GM19397 (cell line): ENCODE results near the gene XIRP2.
A peak's percentile ranks its signal among the peaks of the same experiment; 100 is the strongest.
"Not testable (repeated sequence)": the region's sequence is repeated elsewhere in the genome, so short reads cannot be mapped to it uniquely, and the experiment has no call there.

Experiments
- ATAC-seq: cut with Tn5 transposase; IDR thresholded peaks from one replicate; pipeline ENCODE4 v1.9.1; 2021; ENCODE audit warnings: mild to moderate bottlenecking, moderate library complexity; ENCODE audit not compliant: unreplicated experiment

XIRP2 gene

DNA sequence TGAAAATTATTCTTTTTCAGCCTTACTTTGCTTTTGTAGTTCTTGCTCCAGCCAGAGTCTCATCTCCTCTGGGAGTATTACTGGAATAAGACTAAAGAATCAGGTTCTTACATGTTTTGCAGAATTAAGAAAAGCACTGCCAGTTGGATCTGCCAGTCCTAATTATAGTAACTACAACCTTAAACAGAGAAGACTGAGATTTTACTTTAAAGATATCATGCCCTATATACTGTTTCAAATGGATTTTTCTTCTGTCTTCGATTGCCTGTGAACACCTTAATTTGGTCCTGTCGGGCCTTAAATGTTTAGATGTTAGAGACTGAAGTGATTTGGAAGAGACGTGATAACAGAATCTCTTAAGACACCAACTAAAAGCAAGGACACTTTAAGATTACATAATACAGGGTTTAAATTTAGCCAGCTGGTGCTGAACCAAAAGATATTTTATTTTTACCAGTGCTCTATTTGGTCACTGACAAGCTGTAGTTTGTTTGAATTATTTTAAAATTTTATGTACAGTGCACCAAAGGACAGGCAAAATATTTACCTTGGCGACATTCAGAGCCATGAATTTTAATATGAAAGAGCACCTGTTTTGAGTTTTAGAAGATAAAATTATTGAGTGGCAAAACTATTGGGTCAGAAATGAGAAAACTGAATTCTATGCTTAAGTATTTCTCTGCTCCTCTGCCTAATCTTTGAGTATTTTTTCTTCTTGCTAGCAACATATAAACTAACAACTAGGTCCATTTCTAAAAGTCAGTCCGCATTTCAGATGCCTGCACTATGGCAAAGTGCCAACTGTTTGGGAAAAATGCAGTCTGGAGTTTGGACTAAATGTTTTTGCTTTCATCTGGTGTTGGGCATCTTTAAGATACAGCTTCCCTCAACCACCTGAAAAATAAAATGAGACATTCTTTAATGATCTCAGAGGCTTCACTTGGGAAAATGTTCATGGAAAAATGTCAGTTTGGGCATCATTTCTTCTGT, 300.0 kb downstream of the XIRP2 start:
- ATAC-seq = no peak

DNA sequence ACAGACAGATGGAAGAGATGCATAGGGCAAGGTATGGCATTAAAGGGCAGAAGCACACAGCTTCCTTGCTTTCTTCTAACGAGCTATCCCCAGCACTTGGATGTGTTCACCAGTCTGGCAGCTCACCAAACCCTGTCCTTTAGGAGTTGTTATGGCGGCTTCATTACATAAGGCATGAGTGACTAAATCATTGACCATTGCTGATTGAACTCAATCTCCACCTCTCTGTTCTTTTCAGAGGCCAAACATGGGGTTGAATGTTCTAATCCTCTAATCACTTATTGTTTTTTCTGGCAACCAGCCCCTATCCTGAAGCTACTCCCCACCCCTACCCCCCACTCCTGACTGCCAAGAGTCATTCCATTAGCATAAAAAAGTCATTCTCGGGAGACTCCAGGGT, 301.8 kb downstream of the XIRP2 start:
- no peak for ATAC-seq

DNA sequence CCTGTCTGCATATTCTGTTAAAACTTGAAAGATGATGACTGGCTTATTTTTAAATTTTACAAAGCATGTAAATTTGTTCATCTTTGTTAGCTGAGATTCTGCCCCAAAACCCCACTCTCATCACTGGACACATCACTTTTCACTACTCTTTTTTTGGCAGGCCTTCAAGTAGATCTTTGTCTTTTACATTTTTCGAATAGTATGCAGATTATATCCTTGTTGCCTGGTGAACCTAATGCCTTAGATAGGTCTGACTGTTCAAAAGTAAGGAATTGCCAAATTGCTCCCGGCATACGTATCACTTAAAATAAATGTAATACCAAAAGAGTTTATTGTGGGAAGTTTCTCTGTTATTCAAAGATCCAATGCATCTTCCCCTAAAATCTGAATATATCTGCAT, 303.3 kb downstream of the XIRP2 start:
- ATAC-seq = no peak

- ATAC-seq = no peak
Observed at GRCh38 chr2:167192833-167193232, 304.6 kb downstream of the XIRP2 start.

GRCh38 chr2:167196461-167197252, 308.4 kb downstream of the XIRP2 start:
- ATAC-seq = no peak

DNA sequence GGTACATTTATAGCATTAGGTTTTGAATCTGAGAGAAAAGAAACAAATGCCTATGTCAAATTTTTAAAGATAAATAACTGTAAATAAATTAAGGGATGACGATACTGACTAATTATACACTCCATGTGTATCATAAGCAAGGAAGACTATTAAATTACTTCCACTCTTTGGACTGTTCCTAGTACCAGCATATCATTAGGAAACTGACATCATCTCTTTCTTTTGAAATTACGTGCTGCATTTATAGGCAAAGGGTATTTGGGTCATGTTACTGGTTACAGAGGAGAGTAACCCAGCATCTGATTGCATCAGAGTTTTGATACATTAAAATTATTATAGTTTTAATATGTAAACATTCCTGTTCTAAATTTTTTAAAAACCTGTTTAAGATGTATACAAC, 309.7 kb downstream of the XIRP2 start:
- ATAC-seq = no peak

DNA sequence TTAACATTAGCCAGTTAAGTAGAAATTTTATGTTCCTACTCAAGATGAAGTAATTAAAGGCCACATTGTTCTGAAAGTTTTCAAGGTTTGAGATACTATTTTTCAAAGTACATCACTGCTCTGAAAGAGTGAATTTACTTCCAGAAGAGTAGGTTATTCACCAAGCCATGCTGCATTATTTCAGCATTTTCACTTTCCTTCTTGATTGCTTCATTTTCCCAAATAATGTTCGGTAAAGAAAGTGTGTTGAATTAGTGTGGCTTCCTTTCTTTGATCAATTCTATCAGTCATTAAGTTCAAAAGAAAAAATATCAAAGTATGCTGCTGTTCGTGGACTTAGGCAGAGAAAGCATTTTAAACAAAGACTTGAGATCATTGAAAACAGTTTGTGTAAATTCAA, 310.3 kb downstream of the XIRP2 start:
- no peak for ATAC-seq

- no peak for ATAC-seq
Observed at GRCh38 chr2:167200019-167200418, 311.7 kb downstream of the XIRP2 start.

DNA sequence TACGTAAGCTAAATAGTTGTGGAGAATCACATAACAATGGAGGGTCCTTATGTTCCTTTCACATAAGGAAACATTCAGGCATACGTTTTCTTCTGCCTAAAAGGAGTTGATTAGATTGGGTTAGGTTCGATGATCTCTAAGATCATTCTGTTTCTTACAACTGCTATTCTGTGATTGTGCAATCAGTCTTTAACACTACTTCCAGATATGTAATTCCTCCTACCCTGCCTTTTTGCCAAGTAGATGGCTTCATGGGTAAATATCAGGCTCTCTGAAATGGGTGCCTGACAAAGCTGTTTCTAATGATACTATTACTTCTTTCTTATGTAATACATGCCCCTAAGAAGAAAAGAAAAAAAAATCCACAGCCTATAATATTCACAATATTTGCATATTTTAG, 321.5 kb downstream of the XIRP2 start:
- no peak for ATAC-seq

GRCh38 chr2:167212014-167212648, 323.9 kb downstream of the XIRP2 start:
- ATAC-seq = peak; percentile 76

DNA sequence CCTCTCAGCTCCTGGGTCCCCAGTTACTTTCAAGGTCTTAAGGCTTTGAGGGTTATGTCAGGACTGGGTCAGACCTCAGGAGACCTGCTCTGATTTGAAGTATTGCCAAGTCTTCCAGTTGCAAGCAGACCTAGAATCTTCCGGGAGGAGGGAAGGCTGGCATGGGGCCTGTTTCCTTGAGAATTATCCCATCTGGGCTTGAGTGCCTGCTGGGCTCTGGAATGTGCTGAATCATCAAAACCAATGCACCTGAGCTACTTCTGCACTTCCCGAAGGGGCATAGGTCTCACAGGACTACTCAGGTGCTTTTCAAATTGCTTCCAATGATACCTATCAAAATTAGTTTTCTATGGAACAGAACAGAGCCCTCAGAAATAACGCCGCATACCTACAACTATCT, 327.3 kb downstream of the XIRP2 start:
- ATAC-seq = no peak

GRCh38 chr2:167237478-167237877, 349.2 kb downstream of the XIRP2 start:
- ATAC-seq = no peak

DNA sequence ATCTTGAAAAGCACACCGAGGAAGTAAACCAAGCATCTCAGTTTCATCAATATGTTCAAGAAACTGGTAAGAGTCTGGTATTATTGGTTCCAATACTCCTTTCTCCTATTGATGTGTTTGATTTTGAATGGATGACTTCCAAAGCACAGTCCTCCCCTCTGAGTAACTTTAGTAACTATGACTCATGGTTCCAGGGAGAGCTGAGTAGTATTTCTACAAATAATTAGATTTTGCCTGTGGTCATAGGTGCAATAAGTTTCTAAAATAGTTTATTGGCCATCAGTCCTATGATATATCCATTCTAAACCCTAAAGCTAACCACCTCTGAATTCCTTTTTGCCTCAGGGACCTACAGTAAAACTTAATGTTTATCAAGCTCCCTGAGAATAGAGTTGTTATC, 352.4 kb downstream of the XIRP2 start:
- no peak for ATAC-seq

GRCh38 chr2:167249197-167249596, 360.9 kb downstream of the XIRP2 start:
- ATAC-seq = no peak

GRCh38 chr2:167253025-167253424, 364.7 kb downstream of the XIRP2 start:
- no peak for ATAC-seq

DNA sequence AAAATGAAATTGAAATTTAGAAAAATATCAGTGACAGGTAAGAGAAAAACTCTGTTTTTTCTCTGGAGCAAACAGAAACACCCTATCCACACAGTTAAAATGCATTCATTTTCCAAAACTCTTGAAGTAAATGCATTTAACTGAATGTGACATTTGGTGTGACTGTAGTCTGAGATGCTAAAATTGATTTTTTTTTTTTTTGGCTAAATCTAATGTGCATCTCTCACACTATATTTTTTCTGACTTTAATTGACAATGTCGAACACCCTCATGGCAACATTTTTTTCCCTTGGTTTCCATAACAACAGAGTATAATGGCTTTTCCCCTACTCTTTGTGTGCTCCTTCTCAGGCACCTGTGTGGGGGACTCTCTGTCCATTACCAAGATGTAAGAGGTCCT, 366.4 kb downstream of the XIRP2 start:
- ATAC-seq = no peak

DNA sequence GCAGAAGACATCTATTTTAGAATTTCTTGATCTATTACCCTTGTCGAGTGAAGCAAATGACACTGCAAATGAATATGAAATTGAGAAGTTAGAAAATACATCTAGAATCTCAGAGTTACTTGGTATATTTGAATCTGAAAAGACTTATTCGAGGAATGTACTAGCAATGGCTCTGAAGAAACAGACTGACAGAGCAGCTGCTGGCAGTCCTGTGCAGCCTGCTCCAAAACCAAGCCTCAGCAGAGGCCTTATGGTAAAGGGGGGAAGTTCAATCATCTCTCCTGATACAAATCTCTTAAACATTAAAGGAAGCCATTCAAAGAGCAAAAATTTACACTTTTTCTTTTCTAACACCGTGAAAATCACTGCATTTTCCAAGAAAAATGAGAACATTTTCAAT, 370.4 kb downstream of the XIRP2 start:
- no peak for ATAC-seq

DNA sequence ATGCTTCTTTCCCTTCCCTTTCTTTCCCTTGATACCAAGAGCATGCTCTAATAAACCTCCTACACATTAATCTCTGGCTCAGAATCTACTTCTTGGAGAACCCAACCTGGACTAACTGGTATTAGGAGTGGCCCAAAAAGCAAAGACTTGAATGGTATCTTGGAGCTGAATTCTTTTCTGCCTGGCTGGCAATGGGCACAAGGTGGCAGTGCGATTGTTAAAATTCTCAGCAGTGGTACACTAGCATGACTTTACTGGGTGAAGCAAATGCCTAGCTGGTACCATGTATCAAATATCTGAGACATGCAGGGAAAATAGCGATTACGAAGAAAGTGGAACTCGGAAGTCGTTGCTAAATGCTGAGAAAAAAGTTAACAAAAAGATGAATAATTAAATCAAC, 376.1 kb downstream of the XIRP2 start:
- ATAC-seq = no peak

GRCh38 chr2:167265004-167265403, 376.7 kb downstream of the XIRP2 start:
- no peak for ATAC-seq

DNA sequence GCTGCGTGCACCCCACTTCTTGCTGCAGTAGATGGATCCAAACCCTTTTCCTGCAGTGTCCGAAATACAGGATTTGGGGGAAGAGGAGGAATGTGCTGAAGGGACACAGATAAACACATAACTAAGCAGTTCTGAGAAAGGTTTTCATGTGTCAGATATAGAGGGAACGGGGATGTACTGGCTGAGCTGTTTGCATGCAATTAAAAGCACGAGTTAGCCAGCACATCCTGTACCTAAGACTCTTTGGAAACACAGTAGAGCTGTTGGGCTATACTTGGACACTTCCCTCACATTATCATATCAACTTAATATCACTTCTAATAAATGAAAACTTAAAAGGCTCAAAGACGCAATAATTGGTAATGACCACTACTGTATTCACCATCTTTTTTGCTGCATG, 377.4 kb downstream of the XIRP2 start:
- ATAC-seq = no peak

- not testable (repeated sequence) for ATAC-seq
Observed at GRCh38 chr2:167268245-167268644, 380.0 kb downstream of the XIRP2 start.
